Fibroblast of peridontal ligament (primary cell): ENCODE results near the gene OOSP4B.
"Not testable (repeated sequence)": the region's sequence is repeated elsewhere in the genome, so short reads cannot be mapped to it uniquely, and the experiment has no call there.

Experiments used
- DNase-seq: peaks from one replicate; pipeline ENCODE4 v3.0.0-alpha.2; 2010; ENCODE audit errors: extremely low read depth

Gene OOSP4B

DNA sequence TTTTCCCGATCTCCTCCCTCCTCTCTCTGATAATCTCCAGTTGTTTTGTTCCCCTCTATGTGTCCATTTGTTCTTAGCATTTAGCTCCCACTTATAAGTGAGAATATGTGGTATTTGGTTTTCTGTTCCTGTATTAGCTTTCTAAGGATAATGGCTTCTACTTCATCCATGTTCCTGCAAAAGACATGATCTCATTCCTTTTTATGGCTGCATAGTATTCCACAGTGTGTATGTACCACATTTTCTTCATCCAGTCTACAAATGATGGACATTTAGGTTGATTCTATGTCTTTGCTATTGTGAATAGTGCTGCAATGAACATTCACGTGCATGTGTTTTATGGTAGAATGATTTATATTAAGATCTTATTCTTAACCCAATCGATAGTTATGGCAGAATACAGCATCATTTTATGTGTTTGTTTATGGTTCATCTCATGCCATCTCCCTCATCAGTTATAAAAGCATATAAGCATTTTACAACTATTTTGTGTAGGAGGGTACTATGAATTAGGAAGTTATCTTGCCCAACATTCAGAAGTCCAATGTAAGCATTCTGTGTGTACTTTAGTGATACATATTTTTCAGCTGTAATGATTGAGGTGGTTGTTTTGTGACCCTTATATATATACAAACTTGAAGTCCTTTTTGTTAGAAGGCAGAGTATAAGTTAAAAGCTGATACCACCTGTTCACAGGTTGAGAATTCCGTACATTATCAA lies 42.7 kb downstream of the OOSP4B start:
- no peak for DNase-seq

DNA sequence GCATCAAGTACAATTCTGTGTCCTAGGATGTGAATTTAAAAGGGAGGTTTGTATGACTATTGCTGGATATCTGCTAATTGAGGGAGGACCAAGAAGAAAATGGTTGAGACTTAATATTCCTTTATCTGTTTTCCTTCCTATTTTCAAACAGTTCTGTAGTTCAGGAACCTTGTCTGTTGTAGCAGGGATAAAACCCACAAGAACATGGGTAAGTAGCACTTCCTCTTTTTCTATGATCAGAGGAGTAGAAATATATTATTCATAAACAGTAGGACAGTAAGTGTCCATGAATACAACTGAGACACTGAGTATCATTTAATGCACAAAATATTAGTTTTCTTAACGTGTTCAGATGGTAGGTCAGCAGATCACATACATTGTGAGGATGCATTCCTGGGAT lies 47.1 kb downstream of the OOSP4B start:
- DNase-seq = no peak

DNA sequence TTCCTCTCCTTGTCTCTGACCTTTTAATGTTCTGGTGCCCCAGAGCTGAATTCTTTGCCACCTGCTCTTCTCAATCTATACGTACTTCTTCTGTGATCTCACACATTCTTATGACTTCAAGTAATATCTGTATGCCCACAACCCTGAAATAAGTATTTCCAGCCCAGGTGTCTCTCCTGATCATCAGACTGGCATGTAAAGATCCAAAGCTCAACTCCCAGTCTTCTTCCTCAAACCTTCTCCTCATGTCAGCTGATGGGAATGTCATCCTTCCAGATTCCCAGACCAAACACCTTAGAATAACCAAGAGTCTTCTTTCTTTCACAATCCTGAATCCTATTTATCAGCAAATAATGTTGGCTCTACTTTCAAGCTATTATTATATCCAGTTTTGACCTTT lies 48.8 kb downstream of the OOSP4B start:
- no peak for DNase-seq

DNA sequence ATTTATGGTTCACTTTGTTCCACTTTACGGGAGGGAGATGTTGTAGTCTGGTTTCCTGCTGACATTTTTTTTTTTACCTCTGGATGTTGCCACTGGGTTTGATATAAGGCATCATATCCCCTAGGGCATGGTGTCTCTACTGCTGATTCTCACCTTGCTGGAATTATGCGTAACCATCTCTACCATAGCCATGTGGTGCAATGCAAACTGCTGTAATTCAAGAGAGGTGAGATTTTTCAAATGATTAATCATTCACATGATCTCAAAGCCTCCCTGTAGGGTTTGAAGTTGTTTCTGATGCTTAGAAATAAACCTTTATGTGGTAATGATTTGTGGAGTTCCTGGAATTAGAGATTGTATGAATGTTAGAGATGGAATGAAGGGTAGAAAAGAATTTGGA lies 52.5 kb downstream of the OOSP4B start:
- DNase-seq = no peak

DNA sequence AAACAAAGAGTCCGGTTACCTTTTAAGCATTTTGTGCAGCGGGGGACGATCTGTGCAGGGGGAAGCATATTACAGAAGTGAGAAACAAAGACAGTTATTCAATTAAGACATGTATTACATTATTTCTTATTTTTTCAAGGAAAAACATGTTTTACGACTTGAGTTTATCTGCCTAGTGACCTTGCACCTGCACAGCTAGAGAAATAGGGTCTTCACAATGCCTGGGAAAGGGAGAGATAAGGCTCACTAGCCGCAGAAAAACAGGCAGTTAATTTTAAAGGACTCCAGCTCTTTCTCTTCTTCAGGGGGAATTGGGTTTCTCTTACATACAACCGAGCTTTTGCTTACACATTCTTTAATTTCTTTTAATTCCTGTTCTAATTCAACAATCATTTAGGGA lies 54.7 kb downstream of the OOSP4B start:
- DNase-seq = not testable (repeated sequence)

DNA sequence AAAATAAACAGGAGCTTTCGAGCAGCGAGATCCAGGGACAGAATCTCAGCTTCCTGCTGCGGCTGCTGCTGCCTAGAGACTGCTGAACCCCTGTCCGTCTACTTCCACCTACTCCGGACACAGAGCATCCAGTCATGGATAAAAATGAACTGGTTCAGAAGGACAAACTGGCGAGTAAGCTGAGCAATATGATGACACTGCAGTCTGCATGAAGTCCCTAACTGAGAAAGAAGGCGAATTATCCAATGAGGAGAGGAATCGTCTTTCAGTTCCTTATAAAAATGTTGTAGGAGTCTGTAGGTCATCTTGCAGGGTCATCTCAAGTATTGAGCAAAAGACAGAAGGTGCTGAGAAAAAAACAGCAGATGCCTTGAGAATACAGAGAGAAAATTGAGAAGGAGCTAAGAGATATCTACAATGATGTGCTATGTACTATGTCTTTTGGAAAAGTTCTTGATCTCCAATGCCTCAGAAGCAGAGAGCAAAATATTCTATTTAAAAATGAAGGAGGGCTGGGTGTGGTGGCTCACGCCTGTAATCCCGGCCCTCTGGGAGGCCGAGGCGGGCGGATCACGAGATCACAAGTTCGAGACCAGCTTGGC lies 60.3 kb downstream of the OOSP4B start:
- DNase-seq = no peak

DNA sequence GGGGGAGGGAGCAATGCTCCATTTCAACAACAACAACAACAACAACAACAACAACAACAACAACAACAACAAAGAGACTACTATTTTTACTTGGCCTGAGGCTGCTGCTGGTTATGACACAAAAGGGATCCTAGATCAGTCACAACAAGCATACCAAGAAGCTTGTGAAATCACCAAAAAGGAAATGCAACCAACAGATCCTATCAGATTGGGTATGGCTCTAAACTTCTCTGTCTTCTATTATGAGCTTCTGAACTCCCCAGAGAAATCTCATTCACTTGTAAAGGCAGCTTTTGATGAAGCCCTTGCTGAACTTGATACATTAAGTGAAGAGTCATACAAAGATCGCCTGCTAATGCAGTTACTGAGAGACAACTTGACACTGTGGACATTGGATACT lies 61.0 kb downstream of the OOSP4B start:
- DNase-seq = no peak

DNA sequence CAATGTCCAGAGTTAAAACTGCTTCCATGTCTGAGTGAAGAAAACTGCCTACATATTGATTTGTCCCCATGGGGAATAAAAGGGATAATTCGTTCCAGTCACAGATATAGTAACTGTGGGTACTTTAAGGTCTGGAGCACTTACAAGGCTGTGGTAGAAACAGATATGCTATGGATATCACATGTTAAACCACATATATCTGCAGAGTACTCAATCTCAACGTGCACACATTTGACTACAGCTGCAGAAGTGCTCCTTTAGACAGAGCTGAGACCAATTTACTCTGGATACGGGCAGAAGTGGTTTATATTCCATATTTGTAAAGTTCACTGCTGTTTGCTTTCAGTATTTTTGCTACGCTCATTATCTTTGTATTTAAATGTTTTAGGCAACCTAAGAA lies 61.8 kb downstream of the OOSP4B start:
- no peak for DNase-seq

DNA sequence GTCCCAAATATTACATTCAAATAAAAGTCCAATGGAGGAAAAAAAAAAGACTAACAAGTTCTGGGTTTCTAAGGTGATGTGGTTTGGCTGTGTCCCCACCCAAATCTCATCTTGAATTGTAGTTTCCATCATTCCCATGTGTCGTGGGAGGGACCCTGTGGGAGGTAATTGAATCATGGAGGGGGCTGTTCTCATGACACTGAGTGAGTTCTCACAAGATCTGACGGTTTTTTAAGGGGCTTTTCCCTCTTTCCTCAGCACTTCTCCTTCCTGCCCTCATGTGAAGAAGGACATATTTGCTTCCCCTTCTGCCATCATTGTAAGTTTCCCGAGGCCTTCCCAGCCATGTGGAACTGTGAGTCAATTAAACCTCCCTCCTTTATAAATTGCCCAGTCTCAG lies 63.6 kb downstream of the OOSP4B start:
- DNase-seq = no peak
